NT2/D1 (cell line): ENCODE data around the gene IFITM5.

Experiments used
- SUZ12 ChIP-seq: IDR thresholded peaks from 2 replicates; pipeline ENCODE4 v1.6.1; 2011; ENCODE audit not compliant: insufficient read length, insufficient read depth; ENCODE audit errors: extremely low read depth
- YY1 ChIP-seq: IDR thresholded peaks from 2 replicates; pipeline ENCODE4 v1.6.1; 2011; ENCODE audit not compliant: insufficient read length, insufficient read depth
- ZNF274 ChIP-seq: IDR thresholded peaks from 2 replicates; pipeline ENCODE4 v1.6.1; 2011; ENCODE audit warnings: mild to moderate bottlenecking, low read depth, low read length

GRCh38 chr11:253886-254270 is 45.4 kb downstream of the IFITM5 start:
- TF ChIP-seq YY1, result no peak
- no peak for TF ChIP-seq ZNF274
- TF ChIP-seq SUZ12, result no peak
